Measurements from ENCODE around the gene FXYD5. TPM values are rescaled to one million over a fixed set of nuclear protein-coding genes. Genes with fewer than 3 reads are reported as not detected.

Gene FXYD5
- total and polyA plus RNA-seq, 10 of the 15 experiments (the other 5 are each of a cell fraction or from before 2014, with no cell fraction given): 30.0 to 159 (median 93.9) TPM

- POLR2A ChIA-PET: interaction anchor here (0.7 to 1.5 kb wide), 6 partner anchors 9 to 97 kb away, joined by 3 to 6 read pairs (median 4); partner anchors contain the start of gene FXYD5
- Histone ChIP-seq H3K36me3 (ENCODE audit: control insufficient read depth in 2 of 2, insufficient read depth in 2 of 2, low read length in 1 of 2) (no peaks in the 10 kb centered on the region), H3K27me3 (replicated peaks in 1 of 2; ENCODE audit: control insufficient read depth in 2 of 2, insufficient read depth in 2 of 2, low read length in 1 of 2) (peaks cover 2 to 5% of the 10 kb centered on the region in 2 experiments; a peak in 2 of 4 replicates), H3K4me1 (ENCODE audit: control insufficient read depth, insufficient read depth, low read length) (peaks cover 17% of the 10 kb centered on the region), H3K4me2 (ENCODE audit: control insufficient read depth, insufficient read depth) (peak overlapping the region; percentile 79), H2AFZ (ENCODE audit: control insufficient read depth, low read depth, low read length) (peak overlapping the region; percentile 44), H4K20me1 (ENCODE audit: control insufficient read depth, insufficient read depth) (no peaks in the 10 kb centered on the region), H3K9me3 (replicated peaks; ENCODE audit: control insufficient read depth, insufficient read depth, low read length) (no peaks in the 10 kb centered on the region), H3K4me3 (peak overlapping the region; percentile 47; the same call in 1 of the 2 replicates), H3K79me2 (ENCODE audit: control insufficient read depth, insufficient read depth, low read length) (no peaks in the 10 kb centered on the region), H3K9ac (ENCODE audit: control insufficient read depth, insufficient read depth, low read length) (no peak overlapping the region), H3K27ac (ENCODE audit: control insufficient read depth, insufficient read depth) (no peak overlapping the region)
- under 1% methylated on average over 39 of the region's 48 CpGs for WGBS (ENCODE audit: insufficient coverage, insufficient replicate concordance, low lambda C conversion rate, missing lambda C conversion rate)
- TF ChIP-seq EGR1 (IDR thresholded peaks at IDR 0.05; ENCODE audit: borderline replicate concordance in 1 of 2, low read depth in 2 of 2, low read length in 2 of 2) (0 out of 3 replicates have a peak, but pooled peaks of 1 of the 2 experiments have one; percentile 28), SMARCA5 (IDR thresholded peaks at IDR 0.05) (peak; percentile 26; the same call in 1 of the 2 replicates), MXI1 (IDR thresholded peaks at IDR 0.05; ENCODE audit: low read depth, low read length) (peak; percentile 14; the same call in 1 of the 2 replicates), GATAD2B (conservative IDR thresholded peaks at IDR 0.05; ENCODE audit: low read depth) (0 out of 2 replicates have a peak, but pooled peaks have one; percentile 29), ZNF274 (IDR thresholded peaks at IDR 0.05; ENCODE audit: insufficient read depth, insufficient read length) (no peak), PKNOX1 (IDR thresholded peaks at IDR 0.05) (0 out of 2 replicates have a peak, but pooled peaks have one; percentile 5), SMC3 (IDR thresholded peaks at IDR 0.05; ENCODE audit: borderline replicate concordance, low read length) (peak; percentile 51; the same call in 1 of the 2 replicates), LARP7 (IDR thresholded peaks at IDR 0.05) (peak; percentile 53; the same call in 1 of the 2 replicates), RAD21 (IDR thresholded peaks at IDR 0.05; ENCODE audit: insufficient read depth, low read depth, low read length) (peak; percentile 47), CTCF (IDR thresholded peaks at IDR 0.05 in 2 of 3, conservative IDR thresholded peaks at IDR 0.05 in 1 of 3; ENCODE audit: control insufficient read depth in 2 of 3, extremely low read depth in 1 of 3, insufficient read depth in 1 of 3, low read depth in 3 of 3, low read length in 3 of 3) (peak; percentile 38 to 75 (median 67)), IKZF1 (conservative IDR thresholded peaks at IDR 0.05) (peak; percentile 40; the same call in 1 of the 2 replicates), HDGF (IDR thresholded peaks at IDR 0.05) (peak; percentile 10; the same call in 1 of the 2 replicates), SREBF1 (IDR thresholded peaks at IDR 0.05; ENCODE audit: low read length) (no peak), DPF2 (IDR thresholded peaks at IDR 0.05) (peak; percentile 97), NRF1 (conservative IDR thresholded peaks at IDR 0.05; ENCODE audit: low read depth, low read length) (no peak), MYB (IDR thresholded peaks at IDR 0.05; ENCODE audit: borderline replicate concordance, low read depth, low read length) (no peak), ZNF622 (IDR thresholded peaks at IDR 0.05) (no peak), ZNF24 (IDR thresholded peaks at IDR 0.05) (no peak), NBN (IDR thresholded peaks at IDR 0.05) (peak; percentile 29; the same call in 1 of the 2 replicates)
- FAIRE-seq (peak; percentile 68), DNase-seq (ENCODE audit: low read depth, low spot score) (no peak), ATAC-seq (peak; percentile 90)
- RAD21 ChIA-PET (ENCODE audit: unreplicated experiment): interaction anchor here (0.6 to 3.0 kb wide), 39 partner anchors 13 to 464 kb away, joined by 3 to 31 read pairs (median 4); partner anchors contain the start of genes FFAR1, FXYD5, SCGB2B2 and ZNF302
- BruUV-seq (replicated peaks): no TSS peak
- in situ Hi-C loops (cut with MboI): no loop called here
- CTCF ChIA-PET: interaction anchor here (0.7 to 3.3 kb wide), 46 partner anchors 9 to 369 kb away, joined by 3 to 41 read pairs (median 5); partner anchors contain the start of genes FFAR1, FXYD3 and FXYD5
- intact Hi-C loops (cut with micrococcal nuclease; ENCODE audit: unreplicated experiment): loop anchor here (5.0 kb wide), 1 partner anchor 106 kb away; the partner anchor contains the start of gene LSR
- SMC1A ChIA-PET (ENCODE audit: uncharacterized antibody, unreplicated experiment): interaction anchor here (0.6 to 2.4 kb wide), 30 partner anchors 13 to 483 kb away, joined by 3 to 25 read pairs (median 4); partner anchors contain the start of genes FXYD3 and FXYD5
These were observed 13.3 kb upstream of the FXYD5 start for GRCh38 chr19:35140962-35141836.

All from GM12878 (cell line).